ENCODE results near the gene STXBP5. TPM values are rescaled to one million over a fixed set of nuclear protein-coding genes. Genes with fewer than 3 reads are reported as not detected.
"Not testable (repeated sequence)": the region's sequence is repeated elsewhere in the genome, so short reads cannot be mapped to it uniquely, and the experiment has no call there.

STXBP5 gene
- total RNA-seq, 1 donor from 2014 or later, result 26.9 TPM

- H3K27me3 Mint-ChIP-seq (ENCODE audit: unreplicated experiment), result peaks cover 1% of the 10 kb centered on the region
- H3K9me3 Mint-ChIP-seq (ENCODE audit: unreplicated experiment), result no peaks in the 10 kb centered on the region
- no peak overlapping the region for H3K27ac Mint-ChIP-seq (ENCODE audit: unreplicated experiment)
- no peak overlapping the region for H3K4me3 Mint-ChIP-seq (ENCODE audit: unreplicated experiment)
- DNase-seq (ENCODE audit: low spot score), result no peak
- H3K4me1 Mint-ChIP-seq (ENCODE audit: unreplicated experiment), result no peaks in the 10 kb centered on the region
- H3K36me3 Mint-ChIP-seq (ENCODE audit: low read depth, unreplicated experiment), result peaks cover 4% of the 10 kb centered on the region
- no peak for TF ChIP-seq CTCF (IDR thresholded peaks at IDR 0.05; ENCODE audit: unreplicated experiment)
Measured at GRCh38 chr6:147372806-147373205, 168.6 kb downstream of the STXBP5 start.

- peaks cover 1% of the 10 kb centered on the region for H3K27me3 Mint-ChIP-seq (ENCODE audit: unreplicated experiment)
- no peak overlapping the region for H3K27ac Mint-ChIP-seq (ENCODE audit: unreplicated experiment)
- H3K9me3 Mint-ChIP-seq (ENCODE audit: unreplicated experiment), result no peaks in the 10 kb centered on the region
- no peak for TF ChIP-seq CTCF (IDR thresholded peaks at IDR 0.05; ENCODE audit: unreplicated experiment)
- peaks cover 26% of the 10 kb centered on the region for H3K36me3 Mint-ChIP-seq (ENCODE audit: low read depth, unreplicated experiment)
- no peak overlapping the region for H3K4me3 Mint-ChIP-seq (ENCODE audit: unreplicated experiment)
- H3K4me1 Mint-ChIP-seq (ENCODE audit: unreplicated experiment), result no peaks in the 10 kb centered on the region
- DNase-seq (ENCODE audit: low spot score), result no peak
Measured at GRCh38 chr6:147378819-147379218, 174.6 kb downstream of the STXBP5 start.

- not testable (repeated sequence) for H3K27ac Mint-ChIP-seq (ENCODE audit: unreplicated experiment); H3K4me1 Mint-ChIP-seq (ENCODE audit: unreplicated experiment); H3K9me3 Mint-ChIP-seq (ENCODE audit: unreplicated experiment); DNase-seq (ENCODE audit: low spot score); H3K27me3 Mint-ChIP-seq (ENCODE audit: unreplicated experiment)
- Mint-ChIP-seq H3K36me3 (ENCODE audit: low read depth, unreplicated experiment) (peaks cover 26% of the 10 kb centered on the region), H3K4me3 (ENCODE audit: unreplicated experiment) (peak overlapping the region; percentile 7)
Measured at GRCh38 chr6:147380841-147381240, 176.6 kb downstream of the STXBP5 start.

DNA sequence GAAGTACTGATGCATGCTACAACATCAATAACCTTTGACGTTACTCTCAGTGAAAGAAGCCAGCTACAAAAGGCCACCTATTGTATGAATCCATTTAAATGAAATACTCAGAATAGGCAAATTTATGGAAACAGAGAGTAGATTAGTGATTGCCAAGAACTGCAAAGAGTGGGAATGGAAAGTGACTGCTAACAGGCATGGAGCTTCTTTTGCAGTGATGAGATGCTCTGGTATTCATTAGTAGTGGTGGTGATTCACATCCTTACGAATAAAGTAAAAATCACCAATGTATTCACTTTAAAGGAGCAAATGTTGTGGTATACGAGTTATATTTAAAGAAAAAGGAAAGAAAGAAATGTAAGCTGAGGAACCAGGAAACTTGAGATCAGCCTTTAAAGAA, 177.5 kb downstream of the STXBP5 start:
- no peak overlapping the region for H3K27ac Mint-ChIP-seq (ENCODE audit: unreplicated experiment)
- H3K4me1 Mint-ChIP-seq (ENCODE audit: unreplicated experiment), result no peaks in the 10 kb centered on the region
- peaks cover 1% of the 10 kb centered on the region for H3K27me3 Mint-ChIP-seq (ENCODE audit: unreplicated experiment)
- H3K4me3 Mint-ChIP-seq (ENCODE audit: unreplicated experiment), result no peak overlapping the region
- peaks cover 26% of the 10 kb centered on the region for H3K36me3 Mint-ChIP-seq (ENCODE audit: low read depth, unreplicated experiment)
- H3K9me3 Mint-ChIP-seq (ENCODE audit: unreplicated experiment), result no peaks in the 10 kb centered on the region
- DNase-seq (ENCODE audit: low spot score), result no peak
- TF ChIP-seq CTCF (IDR thresholded peaks at IDR 0.05; ENCODE audit: unreplicated experiment), result no peak

DNA sequence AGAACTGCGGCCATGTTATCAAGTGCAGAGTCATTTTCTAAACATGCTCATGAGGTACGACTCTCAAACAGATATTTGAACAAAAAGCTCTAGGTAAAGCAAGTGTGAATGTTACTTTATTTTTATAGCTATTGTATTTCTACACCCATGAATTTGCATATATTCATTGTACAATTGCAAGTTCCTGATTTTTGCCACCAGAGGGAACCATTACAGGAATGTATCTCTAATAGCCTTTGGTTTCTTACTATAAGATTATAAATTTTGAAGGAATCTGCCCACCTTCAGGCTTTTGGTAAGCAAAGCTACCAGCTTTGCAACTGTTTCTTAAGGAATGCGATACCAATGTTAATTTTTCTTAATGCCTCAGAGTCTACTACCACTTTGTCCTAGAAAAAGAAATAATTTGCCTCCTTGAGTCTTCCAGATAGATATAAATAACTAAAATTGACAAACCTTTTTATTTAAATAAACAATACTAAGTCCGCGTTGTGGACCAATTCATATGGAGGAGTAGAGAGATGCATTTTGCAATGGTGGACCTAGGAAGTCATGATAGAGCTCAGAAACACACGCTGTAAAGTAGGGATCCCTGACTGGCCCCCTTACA, 178.8 kb downstream of the STXBP5 start:
- H3K27me3 Mint-ChIP-seq (ENCODE audit: unreplicated experiment), result no peaks in the 10 kb centered on the region
- no peak for DNase-seq (ENCODE audit: low spot score)
- no peak overlapping the region for H3K27ac Mint-ChIP-seq (ENCODE audit: unreplicated experiment)
- peaks cover 22% of the 10 kb centered on the region for H3K36me3 Mint-ChIP-seq (ENCODE audit: low read depth, unreplicated experiment)
- H3K4me1 Mint-ChIP-seq (ENCODE audit: unreplicated experiment), result no peaks in the 10 kb centered on the region
- no peaks in the 10 kb centered on the region for H3K9me3 Mint-ChIP-seq (ENCODE audit: unreplicated experiment)
- peak; percentile 77 for TF ChIP-seq CTCF (IDR thresholded peaks at IDR 0.05; ENCODE audit: unreplicated experiment)
- no peak overlapping the region for H3K4me3 Mint-ChIP-seq (ENCODE audit: unreplicated experiment)
